K562 (cell line): Measurements from ENCODE around the gene ANKRD60. TPM values are rescaled to one million over a fixed set of nuclear protein-coding genes. Genes with fewer than 3 reads are reported as not detected.

ENCODE experiments used
- BACH1 ChIP-seq: fragments of 200-800 bp; sonication (Bioruptor generic); IDR thresholded peaks from 2 replicates; pipeline ENCODE4 v1.6.1; 2016; ENCODE audit warnings: missing genetic modification characterization, missing compliant biosample characterization
- BRCA1 ChIP-seq, 2 experiments: fragments of 450-650 bp in 1 of 2; sonication (generic) in 1 of 2; formaldehyde crosslinking in 1 of 2; IDR thresholded peaks; 2 replicates each; pipeline versions ENCODE4 v1.5.0 to v1.6.1; 2017 to 2020; ENCODE audit warnings: mild to moderate bottlenecking in 1 of 2, missing genetic modification reagents in 1 of 2
- CXXC5 ChIP-seq: fragments of 250-450 bp; sonication (Bioruptor Pico); IDR thresholded peaks from 2 replicates; pipeline ENCODE4 v1.8.0; 2022; ENCODE audit warnings: inconsistent platforms, mild to moderate bottlenecking, moderate library complexity
- E2F1 ChIP-seq: sonication (generic); formaldehyde crosslinking; IDR thresholded peaks from 2 replicates; pipeline ENCODE4 v1.8.1; 2023; ENCODE audit warnings: mild to moderate bottlenecking, missing genetic modification reagents, moderate library complexity
- E2F6 ChIP-seq, 2 experiments: IDR thresholded peaks; 2 replicates each; pipeline ENCODE4 v1.6.1; 2011; ENCODE audit warnings: borderline replicate concordance in 1 of 2, control low read depth in 1 of 2, low read depth in 1 of 2, low read length in 1 of 2, mild to moderate bottlenecking in 1 of 2, mixed read lengths in 1 of 2, moderate library complexity in 1 of 2; ENCODE audit not compliant: insufficient read depth in 1 of 2, insufficient read length in 1 of 2, poor library complexity in 1 of 2, severe bottlenecking in 1 of 2; ENCODE audit errors: extremely low read depth in 1 of 2
- ETS1 ChIP-seq: conservative IDR thresholded peaks from 2 replicates; pipeline ENCODE4 v1.6.1; 2011; ENCODE audit warnings: low read depth, mild to moderate bottlenecking, low read length; ENCODE audit not compliant: control insufficient read depth
- L3MBTL2 ChIP-seq: fragments of 450-650 bp; IDR thresholded peaks from 2 replicates; pipeline ENCODE4 v1.6.1; 2016; ENCODE audit warnings: mild to moderate bottlenecking, moderate library complexity
- MAFK ChIP-seq: IDR thresholded peaks from 2 replicates; pipeline ENCODE4 v1.6.1; 2011; ENCODE audit warnings: low read length, improper control_type of control experiment
- NCOA1 ChIP-seq: fragments of 450-650 bp; IDR thresholded peaks from 2 replicates; pipeline ENCODE4 v1.6.1; 2016; ENCODE audit warnings: low read depth
- NKRF ChIP-seq: fragments of 450-650 bp; IDR thresholded peaks from 2 replicates; pipeline ENCODE4 v1.6.1; 2016; ENCODE audit warnings: borderline replicate concordance
- PHB2 ChIP-seq: fragments of 450-650 bp; IDR thresholded peaks from 2 replicates; pipeline ENCODE4 v1.6.1; 2017; ENCODE audit warnings: low read depth
- POLR2B ChIP-seq: fragments of 450-650 bp; IDR thresholded peaks from 2 replicates; pipeline ENCODE4 v1.6.1; 2018; ENCODE audit warnings: low read depth; ENCODE audit not compliant: partially characterized antibody
- RBM17 ChIP-seq: fragments of 200-400 bp; formaldehyde crosslinking; IDR thresholded peaks from 2 replicates; pipeline ENCODE4 v1.6.1; 2017; ENCODE audit warnings: low read depth, mild to moderate bottlenecking, low read length, borderline replicate concordance
- ZFP36 ChIP-seq: fragments of 150-350 bp; IDR thresholded peaks from 2 replicates; pipeline ENCODE4 v1.6.1; 2018; ENCODE audit warnings: low read length, low read depth; ENCODE audit not compliant: partially characterized antibody
- ZNF232 ChIP-seq: sonication (generic); formaldehyde crosslinking; IDR thresholded peaks from 2 replicates; pipeline ENCODE4 v1.8.0; 2022; ENCODE audit warnings: mild to moderate bottlenecking, missing genetic modification reagents
- polyA plus RNA-seq, 8 experiments: library from polyadenylated mRNA; depleted of rRNA in 4 of 8; stranded (reverse) in 5 of 8; unstranded in 3 of 8; fragments of >200 nt; fragmentation: Nextera tagmentation in 2 of 8; fragmentation: Illumina TruSeq in 1 of 8; extraction: Ambion mirVana in 2 of 8; extraction: Trizol in 1 of 8; gene quantifications; 2 replicates each; pipeline versions ENCODE4 v1.2.1 to v1.2.3, GENCODE V29; 2011 to 2014; ENCODE audit warnings: inconsistent platforms in 1 of 8, missing spikeins in 1 of 8
- total RNA-seq, 7 experiments: library from RNA; depleted of rRNA in 6 of 7; stranded (reverse); fragments of >200 nt in 6 of 7; fragmentation: Illumina TruSeq in 2 of 7; extraction: Trizol in 2 of 7; gene quantifications; 2 replicates each; pipeline versions ENCODE4 v1.2.1 to v1.2.3, GENCODE V29; 2011 to 2021; ENCODE audit warnings: low replicate concordance in 1 of 7

The ANKRD60 gene
- total and polyA plus RNA-seq, 9 of the 15 experiments (the other 6 are each of a cell fraction or from before 2014, with no cell fraction given), result not detected

GRCh38 chr20:58268421-58268821 lies 40.0 kb upstream of the ANKRD60 start (continued):
- TF ChIP-seq PHB2 (no peak), POLR2B (no peak), E2F1 (CRISPR knock-in tag) (no peak), NCOA1 (no peak), L3MBTL2 (peak; percentile 43; the same call in 1 of the 2 replicates), NKRF (no peak), E2F6 (IDR thresholded peaks at IDR 0.05; ENCODE audit: borderline replicate concordance in 1 of 2, extremely low read depth in 1 of 2, insufficient read depth in 1 of 2, insufficient read length in 1 of 2, low read depth in 1 of 2, low read length in 1 of 2, poor library complexity in 1 of 2, severe bottlenecking in 1 of 2) (no peak), MAFK (no peak), ZFP36 (no peak), BACH1 (tag) (0 out of 2 replicates have a peak, but pooled peaks have one; percentile 7), BRCA1 (IDR thresholded peaks at IDR 0.05) (no peak), BRCA1 (CRISPR knock-in tag; IDR thresholded peaks at IDR 0.05) (no peak), ETS1 (no peak), CXXC5 (CRISPR knock-in tag) (0 out of 2 replicates have a peak, but pooled peaks have one; percentile 13), ZNF232 (CRISPR knock-in tag) (no peak), RBM17 (no peak)
